Fibroblast of mammary gland (primary cell): Measurements from ENCODE around the gene MED16.

Experiments
- DNase-seq: peaks from one replicate; pipeline ENCODE4 v3.0.0-alpha.2; 2010; ENCODE audit warnings: low read depth
- H3K4me3 ChIP-seq: 2 replicates; pipeline ENCODE4 v1.5.1; 2011; ENCODE audit warnings: low read depth, mild to moderate bottlenecking, low read length, moderate library complexity; ENCODE audit not compliant: control insufficient read depth
- CTCF ChIP-seq: conservative IDR thresholded peaks from 2 replicates; pipeline ENCODE4 v1.5.1; 2011; ENCODE audit warnings: low read depth, low read length, inconsistent platforms; ENCODE audit not compliant: control insufficient read depth, insufficient read depth

The MED16 gene

GRCh38 chr19:906480-906879, 13.5 kb upstream of the MED16 start:
- DNase-seq = no peak
- H3K4me3 ChIP-seq = no peak overlapping the region
- no peak for TF ChIP-seq CTCF

GRCh38 chr19:904545-904944, 11.6 kb upstream of the MED16 start:
- H3K4me3 ChIP-seq = no peak overlapping the region
- no peak for TF ChIP-seq CTCF
- no peak for DNase-seq

GRCh38 chr19:903266-903797, 10.3 kb upstream of the MED16 start:
- DNase-seq = peak; percentile 55
- TF ChIP-seq CTCF = no peak
- H3K4me3 ChIP-seq = no peak overlapping the region

- TF ChIP-seq CTCF = no peak
- DNase-seq = no peak
- H3K4me3 ChIP-seq = no peak overlapping the region
These were observed 9.6 kb upstream of the MED16 start for GRCh38 chr19:902446-903226.

GRCh38 chr19:902093-902370, 9.0 kb upstream of the MED16 start:
- no peak for TF ChIP-seq CTCF

GRCh38 chr19:901216-902092, 8.5 kb upstream of the MED16 start:
- no peak for DNase-seq
- TF ChIP-seq CTCF = no peak
- no peak overlapping the region for H3K4me3 ChIP-seq

More at GRCh38 chr19:902093-902370, 9.0 kb upstream of the MED16 start:
- no peak for DNase-seq
- H3K4me3 ChIP-seq = no peak overlapping the region
